ENCODE results near the gene TMX1.

Gene TMX1

GRCh38 chr14:51305751-51306150 lies 65.7 kb downstream of the TMX1 start:
- no peak for TF ChIP-seq CTCF (IDR thresholded peaks at IDR 0.05; ENCODE audit: insufficient read depth, low read depth, low read length, missing control alignments)
- H3K4me3 ChIP-seq (ENCODE audit: low read length): no peak overlapping the region
- DNase-seq (ENCODE audit: low read depth): no peak

All from epithelial cell of esophagus (primary cell).